Activated CD4-positive, alpha-beta memory T cell treated with anti-CD3 and anti-CD28 coated beads for 36 hours (primary cell): ENCODE measurements around the gene DOK4. TPM values are rescaled to one million over a fixed set of nuclear protein-coding genes. Genes with fewer than 3 reads are reported as not detected.

Source experiments
- CTCF ChIA-PET: fragments of 350-600 bp; sonication (Branson Sonifier 250); formaldehyde crosslinking; loops from one replicate; lab custom pipeline; 2021; ENCODE audit warnings: antibody characterized with exemption, inconsistent platforms; lab: Charles Lee
- POLR2A ChIA-PET: fragments of 350-600 bp; sonication (Branson Sonifier 250); formaldehyde crosslinking; loops from one replicate; lab custom pipeline; 2021; ENCODE audit warnings: antibody characterized with exemption; lab: Charles Lee
- DNase-seq: peaks from one replicate; pipeline ENCODE4 v3.0.0-alpha.2; 2020
- H3K27ac Mint-ChIP-seq: one replicate; pipeline ENCODE4 v1.8.0; 2021; ENCODE audit warnings: mixed read lengths
- H3K27me3 Mint-ChIP-seq: one replicate; pipeline ENCODE4 v1.8.0; 2021; ENCODE audit warnings: mixed read lengths
- H3K36me3 Mint-ChIP-seq: one replicate; pipeline ENCODE4 v1.8.0; 2021; ENCODE audit warnings: mixed read lengths
- H3K4me1 Mint-ChIP-seq: one replicate; pipeline ENCODE4 v1.8.0; 2021; ENCODE audit warnings: low read depth, mixed read lengths
- H3K4me3 Mint-ChIP-seq: one replicate; pipeline ENCODE4 v1.8.0; 2021; ENCODE audit warnings: mild to moderate bottlenecking, mixed read lengths
- H3K9me3 Mint-ChIP-seq: one replicate; pipeline ENCODE4 v1.8.0; 2021; ENCODE audit warnings: mixed read lengths
- intact Hi-C: fragments of 100-400 bp; cut with micrococcal nuclease; formaldehyde crosslinking; loops from one replicate; pipeline ENCODE4 v1.15.1; 2023
- total RNA-seq, 2 experiments: library from RNA; stranded (reverse); gene quantifications; one replicate each; pipeline ENCODE4 v1.2.3, GENCODE V29; 2021

Gene DOK4
- total RNA-seq, 2 experiments from 2014 or later: 5.5 to 7.1 TPM

- Mint-ChIP-seq H3K9me3 (no peaks in the 10 kb centered on the region), H3K4me1 (peaks cover 3% of the 10 kb centered on the region), H3K27ac (no peak overlapping the region), H3K27me3 (no peaks in the 10 kb centered on the region), H3K4me3 (no peak overlapping the region), H3K36me3 (no peaks in the 10 kb centered on the region)
- ChIA-PET POLR2A (no interaction called here), CTCF (interaction anchor here (1.0 to 5.3 kb wide), 12 partner anchors 14 to 217 kb away, joined by 4 to 103 read pairs (median 19); partner anchors contain the start of genes ADGRG5, CCDC102A, CIAPIN1 and COQ9)
- intact Hi-C loops: no loop called here
- no peak for DNase-seq
Observed at GRCh38 chr16:57518520-57518919, 32.2 kb upstream of the DOK4 start.

DNA sequence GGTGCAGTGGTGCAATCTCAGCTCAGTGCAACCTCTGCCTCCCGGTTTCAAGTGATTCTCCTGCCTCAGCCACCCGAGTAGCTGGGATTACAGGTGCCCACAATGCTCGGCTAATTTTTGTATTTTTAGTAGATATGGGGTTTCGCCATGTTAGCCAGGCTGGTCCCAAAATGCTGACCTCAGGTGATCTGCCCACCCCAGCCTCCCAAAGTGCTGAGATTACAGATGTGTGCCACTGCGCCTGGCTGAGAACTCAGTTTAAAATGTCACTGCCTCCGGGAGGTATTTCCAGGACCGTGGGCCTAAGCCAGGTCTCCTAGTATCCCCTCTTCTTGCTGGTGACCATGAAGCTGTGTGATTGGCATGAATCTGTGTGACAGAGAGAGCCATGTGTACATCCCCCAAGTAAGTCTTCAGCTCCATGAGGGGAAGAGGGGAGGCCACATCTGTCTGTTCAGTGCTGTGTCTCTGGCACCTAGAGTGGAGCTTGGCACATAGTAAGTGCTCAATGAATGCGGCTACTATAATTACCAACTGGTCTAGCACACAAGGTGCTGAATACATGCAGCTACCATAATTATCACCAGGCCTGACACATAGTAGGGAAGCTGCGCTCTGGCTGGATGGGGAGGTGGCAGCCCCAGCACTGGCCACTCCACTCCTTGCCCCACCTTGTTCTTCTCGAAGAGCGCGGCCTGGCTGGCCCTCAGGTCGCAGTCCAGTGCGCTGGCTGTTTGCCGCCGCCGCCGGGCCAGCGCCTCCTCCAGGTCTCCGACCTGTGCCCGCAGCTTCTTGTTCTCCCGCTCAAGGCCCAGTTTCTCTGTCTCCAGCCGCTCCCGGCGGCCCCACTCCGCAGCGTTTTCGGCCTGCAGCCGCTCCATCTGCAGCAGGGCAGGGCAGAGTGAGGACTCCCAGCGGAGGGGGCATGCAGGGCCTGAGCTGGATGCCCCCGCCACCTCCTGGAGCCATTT is 31.4 kb upstream of the DOK4 start:
- no peaks in the 10 kb centered on the region for H3K36me3 Mint-ChIP-seq
- peaks cover 3% of the 10 kb centered on the region for H3K4me1 Mint-ChIP-seq
- H3K4me3 Mint-ChIP-seq: no peak overlapping the region
- POLR2A ChIA-PET: no interaction called here
- H3K27ac Mint-ChIP-seq: no peak overlapping the region
- no peaks in the 10 kb centered on the region for H3K27me3 Mint-ChIP-seq
- DNase-seq: no peak
- intact Hi-C loops: no loop called here
- no peaks in the 10 kb centered on the region for H3K9me3 Mint-ChIP-seq
- CTCF ChIA-PET: interaction anchor here (0.8 to 5.3 kb wide), 10 partner anchors 31 to 216 kb away, joined by 3 to 103 read pairs (median 15); partner anchors contain the start of genes CIAPIN1, COQ9, DOK4 and POLR2C

GRCh38 chr16:57516773-57517172 is 30.5 kb upstream of the DOK4 start:
- Mint-ChIP-seq H3K36me3 (no peaks in the 10 kb centered on the region), H3K27ac (no peak overlapping the region), H3K4me1 (peaks cover 3% of the 10 kb centered on the region), H3K9me3 (no peaks in the 10 kb centered on the region), H3K27me3 (no peaks in the 10 kb centered on the region), H3K4me3 (no peak overlapping the region)
- ChIA-PET POLR2A (no interaction called here), CTCF (interaction anchor here (1.0 to 5.3 kb wide), 4 partner anchors 41 to 216 kb away, joined by 3 to 103 read pairs (median 26); no protein-coding TSS in a partner anchor)
- intact Hi-C loops: no loop called here
- no peak for DNase-seq

GRCh38 chr16:57516176-57516725 is 30.0 kb upstream of the DOK4 start:
- POLR2A ChIA-PET: no interaction called here
- CTCF ChIA-PET: interaction anchor here (1.0 to 5.3 kb wide), 4 partner anchors 41 to 215 kb away, joined by 3 to 103 read pairs (median 26); no protein-coding TSS in a partner anchor
- no peak for DNase-seq
- no peaks in the 10 kb centered on the region for H3K27me3 Mint-ChIP-seq
- no peaks in the 10 kb centered on the region for H3K9me3 Mint-ChIP-seq
- intact Hi-C loops: no loop called here
- H3K36me3 Mint-ChIP-seq: no peaks in the 10 kb centered on the region
- no peak overlapping the region for H3K27ac Mint-ChIP-seq
- H3K4me3 Mint-ChIP-seq: no peak overlapping the region
- peaks cover 3% of the 10 kb centered on the region for H3K4me1 Mint-ChIP-seq

DNA sequence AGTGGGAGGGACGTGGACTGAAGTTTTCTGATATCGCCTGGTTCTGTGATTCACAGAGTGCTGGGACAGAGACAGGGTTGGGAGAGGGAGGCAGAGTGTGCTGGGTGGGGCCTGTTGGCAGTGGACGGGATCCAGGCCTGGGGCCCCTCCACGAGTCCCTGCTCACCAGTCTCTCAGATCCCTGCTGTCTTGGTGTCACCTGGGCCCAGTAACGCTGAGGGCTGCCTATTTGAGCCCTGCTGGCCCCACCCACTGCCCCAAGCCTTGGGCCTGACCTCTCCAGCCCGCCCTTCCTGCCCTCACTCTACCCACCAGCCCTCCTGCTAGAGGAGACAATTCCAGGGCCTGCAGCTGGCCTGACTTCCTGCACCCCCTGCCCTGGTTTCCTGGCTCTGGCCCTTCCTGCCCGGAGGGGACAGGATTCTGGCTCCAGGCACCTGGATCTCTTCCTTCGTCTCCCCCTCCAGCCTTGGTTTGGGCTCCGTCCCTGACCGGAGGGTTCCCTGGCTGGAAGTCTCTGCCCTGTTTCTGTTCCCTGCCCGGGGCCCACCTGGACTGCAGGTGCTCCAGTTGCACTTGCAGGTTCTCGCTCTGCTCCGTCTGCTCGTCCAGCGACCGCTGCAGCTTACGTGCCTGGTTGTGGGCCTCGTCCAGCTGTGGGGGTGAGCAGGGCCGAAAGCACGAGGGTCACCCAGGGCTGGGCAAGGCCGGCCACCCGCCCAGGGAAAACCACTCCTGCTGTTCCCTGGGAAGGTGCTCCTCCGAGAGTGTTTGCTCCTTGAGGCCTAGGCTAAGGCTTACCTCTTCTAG is 28.7 kb upstream of the DOK4 start:
- Mint-ChIP-seq H3K27me3 (no peaks in the 10 kb centered on the region), H3K4me1 (peaks cover under 1% of the 10 kb centered on the region), H3K27ac (no peak overlapping the region), H3K4me3 (no peak overlapping the region), H3K36me3 (no peaks in the 10 kb centered on the region), H3K9me3 (no peaks in the 10 kb centered on the region)
- DNase-seq: no peak
- intact Hi-C loops: no loop called here
- ChIA-PET POLR2A (no interaction called here), CTCF (interaction anchor here (0.8 to 1.3 kb wide), 3 partner anchors 28 to 53 kb away, joined by 3 to 4 read pairs (median 3); partner anchors contain the start of gene POLR2C)

- Mint-ChIP-seq H3K4me1 (no peaks in the 10 kb centered on the region), H3K9me3 (no peaks in the 10 kb centered on the region), H3K4me3 (no peak overlapping the region), H3K27me3 (no peaks in the 10 kb centered on the region), H3K36me3 (no peaks in the 10 kb centered on the region), H3K27ac (no peak overlapping the region)
- DNase-seq: no peak
- CTCF ChIA-PET: interaction anchor here (0.8 to 1.3 kb wide), 3 partner anchors 27 to 52 kb away, joined by 3 to 4 read pairs (median 3); partner anchors contain the start of gene POLR2C
- intact Hi-C loops: no loop called here
- POLR2A ChIA-PET: no interaction called here
Observed at GRCh38 chr16:57514371-57514770, 28.1 kb upstream of the DOK4 start.

DNA sequence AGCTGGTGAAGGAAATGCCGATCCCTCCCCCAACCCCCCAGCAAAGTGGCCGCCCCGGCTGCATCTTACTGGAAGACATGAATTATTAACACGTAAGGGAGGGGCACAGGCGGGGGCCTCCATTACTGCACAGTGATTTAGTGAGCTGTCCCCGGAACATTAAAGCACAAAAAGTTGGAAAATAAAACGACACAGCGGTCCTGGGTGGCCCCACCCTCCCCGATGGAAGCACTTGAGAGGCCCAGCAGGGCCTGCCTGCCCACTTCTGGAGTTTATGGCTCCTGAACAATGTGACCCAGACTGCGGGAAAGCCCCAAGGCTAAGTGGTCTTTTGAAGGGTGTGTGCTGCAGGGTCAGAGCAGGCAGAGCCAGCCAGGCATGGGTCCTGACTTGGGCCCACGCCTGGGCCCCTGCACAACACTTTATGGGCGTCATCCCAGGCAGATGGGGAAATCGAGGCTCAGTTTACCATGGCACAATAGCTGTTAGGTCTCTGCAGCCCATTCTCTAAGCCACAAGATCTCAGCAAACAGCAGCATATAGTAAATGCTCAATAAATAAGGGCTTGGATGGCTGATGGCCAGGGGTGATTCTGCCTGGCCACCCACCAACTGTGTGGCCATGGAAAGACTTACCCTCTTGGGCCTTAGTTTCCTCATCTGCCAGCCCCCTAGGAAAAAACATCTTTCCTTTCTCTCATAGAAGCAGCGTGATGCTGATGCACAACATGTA is 27.2 kb upstream of the DOK4 start:
- H3K4me3 Mint-ChIP-seq: no peak overlapping the region
- CTCF ChIA-PET: interaction anchor here (1.3 kb wide), 1 partner anchor 51 kb away, joined by 4 read pairs; the partner anchor contains the start of gene POLR2C
- POLR2A ChIA-PET: no interaction called here
- no peak for DNase-seq
- H3K9me3 Mint-ChIP-seq: no peaks in the 10 kb centered on the region
- intact Hi-C loops: no loop called here
- no peaks in the 10 kb centered on the region for H3K36me3 Mint-ChIP-seq
- H3K4me1 Mint-ChIP-seq: no peaks in the 10 kb centered on the region
- H3K27ac Mint-ChIP-seq: no peak overlapping the region
- H3K27me3 Mint-ChIP-seq: no peaks in the 10 kb centered on the region

- no peak for DNase-seq
- Mint-ChIP-seq H3K36me3 (no peaks in the 10 kb centered on the region), H3K4me3 (no peak overlapping the region), H3K27ac (no peak overlapping the region), H3K27me3 (no peaks in the 10 kb centered on the region), H3K4me1 (no peaks in the 10 kb centered on the region), H3K9me3 (no peaks in the 10 kb centered on the region)
- CTCF ChIA-PET: no interaction called here
- intact Hi-C loops: no loop called here
- POLR2A ChIA-PET: no interaction called here
Observed at GRCh38 chr16:57512296-57513001, 26.2 kb upstream of the DOK4 start.

DNA sequence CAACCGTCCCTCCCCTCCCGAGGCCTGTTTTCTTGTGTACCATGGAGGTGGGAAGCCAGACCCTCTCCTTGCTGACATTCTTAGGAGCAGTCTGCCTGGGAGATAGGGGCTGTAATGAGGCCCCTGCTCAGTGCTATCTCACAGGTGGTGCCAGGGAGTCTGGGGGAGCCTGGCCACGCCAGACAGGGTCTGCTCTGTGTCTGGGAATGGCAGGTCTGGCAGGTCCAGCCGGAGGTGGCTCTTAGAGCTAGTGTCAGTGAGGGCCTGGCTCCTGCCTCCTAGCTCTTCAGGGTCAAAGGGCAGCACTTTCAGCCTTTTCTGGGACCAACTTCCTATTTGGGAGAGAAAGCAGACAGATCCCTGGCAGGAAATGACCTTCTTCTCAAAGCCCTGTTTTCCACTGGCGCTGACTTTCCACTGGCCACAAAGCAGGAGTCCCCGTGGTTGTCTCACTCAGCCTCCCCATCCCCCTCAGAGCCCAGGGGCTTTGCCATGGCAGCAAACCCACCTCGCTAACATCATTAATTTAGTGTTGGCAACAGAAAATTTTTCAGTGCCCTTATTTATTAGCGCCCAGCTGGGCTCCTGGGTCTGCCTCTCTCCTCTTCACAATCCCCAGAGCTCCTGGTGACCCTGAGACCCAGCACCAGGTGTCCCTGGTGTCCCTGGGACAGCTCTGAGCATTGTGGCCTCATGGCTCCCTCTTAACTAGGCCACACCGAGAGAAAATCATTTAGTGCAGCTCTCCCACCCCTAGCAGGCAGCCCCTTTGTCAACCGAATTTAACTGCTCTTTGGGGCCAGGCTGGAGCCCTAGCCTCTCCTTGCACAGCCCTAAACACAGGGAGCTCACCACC is 24.0 kb upstream of the DOK4 start:
- no peak for DNase-seq
- POLR2A ChIA-PET: no interaction called here
- Mint-ChIP-seq H3K9me3 (no peaks in the 10 kb centered on the region), H3K27me3 (no peaks in the 10 kb centered on the region), H3K27ac (no peak overlapping the region), H3K36me3 (no peaks in the 10 kb centered on the region), H3K4me3 (no peak overlapping the region), H3K4me1 (no peaks in the 10 kb centered on the region)
- CTCF ChIA-PET: interaction anchor here (2.1 kb wide), 1 partner anchor 10 kb away, joined by 10 read pairs; no protein-coding TSS in a partner anchor
- intact Hi-C loops: no loop called here

- ChIA-PET CTCF (interaction anchor here (0.7 to 2.1 kb wide), 2 partner anchors 11 to 47 kb away, joined by 3 to 10 read pairs; partner anchors contain the start of gene POLR2C), POLR2A (no interaction called here)
- H3K27me3 Mint-ChIP-seq: no peaks in the 10 kb centered on the region
- H3K27ac Mint-ChIP-seq: no peak overlapping the region
- no peaks in the 10 kb centered on the region for H3K9me3 Mint-ChIP-seq
- no peak for DNase-seq
- intact Hi-C loops: no loop called here
- H3K4me3 Mint-ChIP-seq: no peak overlapping the region
- no peaks in the 10 kb centered on the region for H3K4me1 Mint-ChIP-seq
- no peaks in the 10 kb centered on the region for H3K36me3 Mint-ChIP-seq
Observed at GRCh38 chr16:57509231-57509923, 23.1 kb upstream of the DOK4 start.
